A673 (cell line): Measurements from ENCODE around the gene EFCAB6.

ENCODE experiments used
- EZH2 ChIP-seq: fragments of 200-600 bp; sonication (generic); IDR thresholded peaks from 2 replicates; pipeline ENCODE4 v1.6.1; 2017; ENCODE audit warnings: borderline replicate concordance, low read depth, mild to moderate bottlenecking, mixed read lengths, antibody characterized with exemption, low read length; ENCODE audit not compliant: poor library complexity, severe bottlenecking
- TF ChIP-seq, protein P1 (sequence below): fragments of 300-800, 200-600 bp; sonication (generic); conservative IDR thresholded peaks from 2 replicates; pipeline ENCODE4 v1.5.1; 2017; ENCODE audit warnings: low read depth, mild to moderate bottlenecking, antibody characterized with exemption, low read length, moderate library complexity, mixed read lengths

DNA sequence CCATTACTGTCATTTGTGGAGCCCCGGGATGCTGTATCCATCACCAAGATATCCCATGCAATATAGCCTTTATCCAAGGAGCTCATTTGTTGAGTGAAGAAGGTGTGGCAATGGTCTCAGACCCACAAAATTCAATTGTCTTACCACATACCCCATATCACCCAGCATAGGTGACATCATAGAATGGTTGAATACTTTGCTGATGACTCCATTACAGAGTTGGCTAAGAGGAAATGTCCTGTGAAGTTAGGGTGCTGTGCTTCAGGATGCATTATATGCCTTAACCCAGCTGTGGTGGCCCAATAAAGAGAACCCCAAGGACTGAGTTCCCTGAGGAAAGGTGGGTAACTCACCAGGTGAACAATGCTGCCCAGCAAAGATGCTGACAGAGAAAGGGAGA, 113.7 kb downstream of the EFCAB6 start:
- no peak for TF ChIP-seq EZH2
- TF ChIP-seq, protein P1, sequence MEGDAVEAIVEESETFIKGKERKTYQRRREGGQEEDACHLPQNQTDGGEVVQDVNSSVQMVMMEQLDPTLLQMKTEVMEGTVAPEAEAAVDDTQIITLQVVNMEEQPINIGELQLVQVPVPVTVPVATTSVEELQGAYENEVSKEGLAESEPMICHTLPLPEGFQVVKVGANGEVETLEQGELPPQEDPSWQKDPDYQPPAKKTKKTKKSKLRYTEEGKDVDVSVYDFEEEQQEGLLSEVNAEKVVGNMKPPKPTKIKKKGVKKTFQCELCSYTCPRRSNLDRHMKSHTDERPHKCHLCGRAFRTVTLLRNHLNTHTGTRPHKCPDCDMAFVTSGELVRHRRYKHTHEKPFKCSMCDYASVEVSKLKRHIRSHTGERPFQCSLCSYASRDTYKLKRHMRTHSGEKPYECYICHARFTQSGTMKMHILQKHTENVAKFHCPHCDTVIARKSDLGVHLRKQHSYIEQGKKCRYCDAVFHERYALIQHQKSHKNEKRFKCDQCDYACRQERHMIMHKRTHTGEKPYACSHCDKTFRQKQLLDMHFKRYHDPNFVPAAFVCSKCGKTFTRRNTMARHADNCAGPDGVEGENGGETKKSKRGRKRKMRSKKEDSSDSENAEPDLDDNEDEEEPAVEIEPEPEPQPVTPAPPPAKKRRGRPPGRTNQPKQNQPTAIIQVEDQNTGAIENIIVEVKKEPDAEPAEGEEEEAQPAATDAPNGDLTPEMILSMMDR, result no peak
